Body of pancreas (tissue), 4 donors: ENCODE results near the gene CD274. TPM values are rescaled to one million over a fixed set of nuclear protein-coding genes. Genes with fewer than 3 reads are reported as not detected.

Experiments
- ATAC-seq: fragments of 150-250 bp; one replicate; pipeline ENCODE4 v1.9.1; 2016
- DNase-seq, 4 donors: peaks; one replicate each; pipeline ENCODE4 v3.0.0-alpha.2; 2019
- H3K27ac ChIP-seq, 4 donors: fragments of 200-600 bp; sonication (generic); 1 replicate in 3 of 4; 2 replicates in 1 of 4; pipeline versions ENCODE4 v1.5.1 to v1.6.1; 2016 to 2019; ENCODE audit warnings: mild to moderate bottlenecking in 1 of 4, mixed read lengths in 1 of 4, moderate library complexity in 1 of 4
- H3K27me3 ChIP-seq, 2 donors: fragments of 200-600 bp; sonication (generic); one replicate each; pipeline ENCODE4 v1.6.0; 2016; ENCODE audit warnings: mild to moderate bottlenecking in 1 of 2
- H3K36me3 ChIP-seq, 2 donors: fragments of 200-600 bp; sonication (generic); replicated peaks in 1 of 2; 2 replicates each; pipeline ENCODE4 v1.5.1; 2016; ENCODE audit warnings: low read depth in 2 of 2; ENCODE audit not compliant: insufficient read depth in 1 of 2
- H3K4me1 ChIP-seq: fragments of 200-600 bp; sonication (generic); one replicate; pipeline ENCODE4 v1.6.0; 2016
- H3K4me3 ChIP-seq, 2 donors: fragments of 200-600 bp; sonication (generic); 1 replicate in 1 of 2; 2 replicates in 1 of 2; pipeline ENCODE4 v1.5.1; 2016 to 2019
- H3K9me3 ChIP-seq, 3 donors: fragments of 200-600 bp; sonication (generic); 1 replicate in 2 of 3; 2 replicates in 1 of 3; pipeline ENCODE4 v1.5.1; 2016
- CTCF ChIP-seq, 7 experiments: fragments of 450-650 bp in 4 of 7; fragments of 200-600 bp in 3 of 7; sonication (generic) in 3 of 7; IDR thresholded peaks; one replicate each; pipeline ENCODE4 v1.5.1; 2016 to 2019; ENCODE audit warnings: antibody characterized with exemption in 7 of 7
- POLR2A ChIP-seq, 3 donors: fragments of 450-650 bp; IDR thresholded peaks; one replicate each; pipeline ENCODE4 v1.6.1; 2016; ENCODE audit warnings: antibody characterized with exemption in 3 of 3, mild to moderate bottlenecking in 2 of 3
- WGBS, 2 donors: methylation state at CpG; one replicate each; pipeline ENCODE4 v1.1.5; 2017; 5-methylcytosine and 5-hydroxymethylcytosine counted together
- intact Hi-C: fragments of 100-400 bp; cut with DNase I; formaldehyde crosslinking; loops from one replicate; pipeline ENCODE4 v1.15.1; 2023
- total RNA-seq, 2 donors: library from RNA; depleted of rRNA; stranded (reverse); fragments of >200 nt; gene quantifications; one replicate each; pipeline ENCODE4 v1.1.0, GENCODE V29; 2016

The CD274 gene
- total RNA-seq, 2 donors from 2014 or later, result 1.6 to 3.6 TPM

GRCh38 chr9:5419987-5420386 lies 30.4 kb upstream of the CD274 start:
- intact Hi-C loops, result no loop called here
- no peak for ATAC-seq
- TF ChIP-seq POLR2A (IDR thresholded peaks at IDR 0.05) (no peak), CTCF (IDR thresholded peaks at IDR 0.05) (no peak)

GRCh38 chr9:5421163-5421562 lies 29.2 kb upstream of the CD274 start:
- Histone ChIP-seq H3K36me3 (no peaks in the 10 kb centered on the region), H3K9me3 (no peaks in the 10 kb centered on the region), H3K4me1 (no peaks in the 10 kb centered on the region), H3K27me3 (no peaks in the 10 kb centered on the region), H3K4me3 (no peak overlapping the region), H3K27ac (no peak overlapping the region)
- no peak for DNase-seq
- ATAC-seq, result no peak
- intact Hi-C loops, result no loop called here
- TF ChIP-seq POLR2A (IDR thresholded peaks at IDR 0.05) (no peak), CTCF (IDR thresholded peaks at IDR 0.05) (no peak)
- WGBS, 2 donors, result 59 to 74% methylated on average over 2 of the region's 2 CpGs

More at GRCh38 chr9:5419987-5420386, 30.4 kb upstream of the CD274 start:
- Histone ChIP-seq H3K4me1 (no peaks in the 10 kb centered on the region), H3K4me3 (no peak overlapping the region), H3K36me3 (no peaks in the 10 kb centered on the region), H3K9me3 (no peaks in the 10 kb centered on the region), H3K27me3 (no peaks in the 10 kb centered on the region), H3K27ac (no peak overlapping the region)
- no peak for DNase-seq

GRCh38 chr9:5422276-5422675 lies 28.1 kb upstream of the CD274 start:
- intact Hi-C loops, result no loop called here
- H3K9me3 ChIP-seq, result no peaks in the 10 kb centered on the region
- H3K4me3 ChIP-seq, result no peak overlapping the region
- 86 to 90% methylated on average over 1 of the region's 1 CpG for WGBS, 2 donors
- H3K27ac ChIP-seq, result no peak overlapping the region
- no peaks in the 10 kb centered on the region for H3K36me3 ChIP-seq
- DNase-seq (no peak), ATAC-seq (no peak)
- no peaks in the 10 kb centered on the region for H3K27me3 ChIP-seq
- no peak for TF ChIP-seq CTCF (IDR thresholded peaks at IDR 0.05)
- no peak for TF ChIP-seq POLR2A (IDR thresholded peaks at IDR 0.05)
- no peaks in the 10 kb centered on the region for H3K4me1 ChIP-seq

- Histone ChIP-seq H3K36me3 (no peaks in the 10 kb centered on the region), H3K4me3 (no peak overlapping the region), H3K4me1 (no peaks in the 10 kb centered on the region), H3K27ac (no peak overlapping the region), H3K27me3 (no peaks in the 10 kb centered on the region), H3K9me3 (no peaks in the 10 kb centered on the region)
- DNase-seq, result no peak
- no peak for ATAC-seq
- WGBS, 2 donors, result 88 to 94% methylated on average over 2 of the region's 2 CpGs
- TF ChIP-seq POLR2A (IDR thresholded peaks at IDR 0.05) (no peak), CTCF (IDR thresholded peaks at IDR 0.05) (peak in 4 of 7 experiments; percentile 6 to 29 (median 19))
- intact Hi-C loops, result no loop called here
These were observed 25.2 kb upstream of the CD274 start for GRCh38 chr9:5425006-5425628.

- Histone ChIP-seq H3K27me3 (no peaks in the 10 kb centered on the region), H3K9me3 (no peaks in the 10 kb centered on the region), H3K36me3 (no peaks in the 10 kb centered on the region), H3K4me1 (no peaks in the 10 kb centered on the region), H3K27ac (no peak overlapping the region), H3K4me3 (no peak overlapping the region)
- no peak for ATAC-seq
- no peak for DNase-seq
- intact Hi-C loops, result no loop called here
- no peak for TF ChIP-seq CTCF (IDR thresholded peaks at IDR 0.05)
- TF ChIP-seq POLR2A (IDR thresholded peaks at IDR 0.05), result no peak
These were observed 23.3 kb upstream of the CD274 start for GRCh38 chr9:5427005-5427404.
